ENCODE data around the gene C5AR2. TPM values are rescaled to one million over a fixed set of nuclear protein-coding genes. Genes with fewer than 3 reads are reported as not detected.

The C5AR2 gene
- total and polyA plus RNA-seq, 2 donors = 0.52 to 0.78 TPM

- H3K4me1 ChIP-seq (ENCODE audit: control insufficient read depth in 2 of 2, insufficient read depth in 2 of 2, low read length in 2 of 2) = no peaks in the 10 kb centered on the region
- no peak overlapping the region for H3K4me3 ChIP-seq (ENCODE audit: low read length in 2 of 2)
- no peaks in the 10 kb centered on the region for H3K27me3 ChIP-seq (ENCODE audit: control insufficient read depth in 2 of 2, insufficient read depth in 1 of 2, low read length in 1 of 2)
- WGBS = 90% methylated on average over 10 of the region's 10 CpGs
- no peak overlapping the region for H3K27ac ChIP-seq (ENCODE audit: low read depth in 1 of 2, low read length in 1 of 2)
- H3K36me3 ChIP-seq (ENCODE audit: control insufficient read depth in 2 of 2, insufficient read depth in 2 of 2, low read length in 1 of 2) = peaks cover 45 to 60% of the 10 kb centered on the region in 2 donors
- DNase-seq (ENCODE audit: low read depth in 6 of 9, low spot score in 9 of 9) = no peak
- no peaks in the 10 kb centered on the region for H3K9me3 ChIP-seq (ENCODE audit: control insufficient read depth in 2 of 2, insufficient read depth in 1 of 2, low read length in 1 of 2)
These were observed 38.2 kb downstream of the C5AR2 start for GRCh38 chr19:47370045-47370611.

- Histone ChIP-seq H3K36me3 (ENCODE audit: control insufficient read depth in 2 of 2, insufficient read depth in 2 of 2, low read length in 1 of 2) (peaks cover 52 to 68% of the 10 kb centered on the region in 2 donors), H3K27ac (ENCODE audit: low read depth in 1 of 2, low read length in 1 of 2) (no peak overlapping the region), H3K4me3 (ENCODE audit: low read length in 2 of 2) (no peak overlapping the region), H3K9me3 (ENCODE audit: control insufficient read depth in 2 of 2, insufficient read depth in 1 of 2, low read length in 1 of 2) (peaks cover 0 to 2% of the 10 kb centered on the region in 2 donors), H3K4me1 (ENCODE audit: control insufficient read depth in 2 of 2, insufficient read depth in 2 of 2, low read length in 2 of 2) (no peaks in the 10 kb centered on the region), H3K27me3 (ENCODE audit: control insufficient read depth in 2 of 2, insufficient read depth in 1 of 2, low read length in 1 of 2) (no peaks in the 10 kb centered on the region)
- 98% methylated on average over 9 of the region's 9 CpGs for WGBS
- DNase-seq (ENCODE audit: low read depth in 6 of 9, low spot score in 9 of 9) = no peak
These were observed 39.3 kb downstream of the C5AR2 start for GRCh38 chr19:47371261-47371660.

GRCh38 chr19:47372603-47373002 lies 40.6 kb downstream of the C5AR2 start:
- H3K4me1 ChIP-seq (ENCODE audit: control insufficient read depth in 2 of 2, insufficient read depth in 2 of 2, low read length in 2 of 2) = no peaks in the 10 kb centered on the region
- DNase-seq (ENCODE audit: low read depth in 6 of 9, low spot score in 9 of 9) = no peak
- H3K36me3 ChIP-seq (ENCODE audit: control insufficient read depth in 2 of 2, insufficient read depth in 2 of 2, low read length in 1 of 2) = peaks cover 61 to 78% of the 10 kb centered on the region in 2 donors
- H3K4me3 ChIP-seq (ENCODE audit: low read length in 2 of 2) = no peak overlapping the region
- no peak overlapping the region for H3K27ac ChIP-seq (ENCODE audit: low read depth in 1 of 2, low read length in 1 of 2)
- peaks cover 0 to 2% of the 10 kb centered on the region in 2 donors for H3K9me3 ChIP-seq (ENCODE audit: control insufficient read depth in 2 of 2, insufficient read depth in 1 of 2, low read length in 1 of 2)
- H3K27me3 ChIP-seq (ENCODE audit: control insufficient read depth in 2 of 2, insufficient read depth in 1 of 2, low read length in 1 of 2) = no peaks in the 10 kb centered on the region
- WGBS = 97% methylated on average over 22 of the region's 22 CpGs

- H3K27me3 ChIP-seq (ENCODE audit: control insufficient read depth in 2 of 2, insufficient read depth in 1 of 2, low read length in 1 of 2) = no peaks in the 10 kb centered on the region
- H3K4me1 ChIP-seq (ENCODE audit: control insufficient read depth in 2 of 2, insufficient read depth in 2 of 2, low read length in 2 of 2) = no peaks in the 10 kb centered on the region
- peaks cover 0 to 2% of the 10 kb centered on the region in 2 donors for H3K9me3 ChIP-seq (ENCODE audit: control insufficient read depth in 2 of 2, insufficient read depth in 1 of 2, low read length in 1 of 2)
- H3K36me3 ChIP-seq (ENCODE audit: control insufficient read depth in 2 of 2, insufficient read depth in 2 of 2, low read length in 1 of 2) = peaks cover 64 to 87% of the 10 kb centered on the region in 2 donors
- no peak overlapping the region for H3K27ac ChIP-seq (ENCODE audit: low read depth in 1 of 2, low read length in 1 of 2)
- H3K4me3 ChIP-seq (ENCODE audit: low read length in 2 of 2) = no peak overlapping the region
- WGBS = 95% methylated on average over 33 of the region's 33 CpGs
- no peak for DNase-seq (ENCODE audit: low read depth in 6 of 9, low spot score in 9 of 9)
These were observed 41.6 kb downstream of the C5AR2 start for GRCh38 chr19:47373246-47374240.

- Histone ChIP-seq H3K36me3 (ENCODE audit: control insufficient read depth in 2 of 2, insufficient read depth in 2 of 2, low read length in 1 of 2) (peaks cover 64 to 85% of the 10 kb centered on the region in 2 donors), H3K27me3 (ENCODE audit: control insufficient read depth in 2 of 2, insufficient read depth in 1 of 2, low read length in 1 of 2) (no peaks in the 10 kb centered on the region), H3K27ac (ENCODE audit: low read depth in 1 of 2, low read length in 1 of 2) (no peak overlapping the region), H3K4me3 (ENCODE audit: low read length in 2 of 2) (no peak overlapping the region), H3K4me1 (ENCODE audit: control insufficient read depth in 2 of 2, insufficient read depth in 2 of 2, low read length in 2 of 2) (no peaks in the 10 kb centered on the region), H3K9me3 (ENCODE audit: control insufficient read depth in 2 of 2, insufficient read depth in 1 of 2, low read length in 1 of 2) (peaks cover 0 to 2% of the 10 kb centered on the region in 2 donors)
- DNase-seq (ENCODE audit: low read depth in 6 of 9, low spot score in 9 of 9) = no peak
- WGBS = 98% methylated on average over 30 of the region's 30 CpGs
These were observed 43.1 kb downstream of the C5AR2 start for GRCh38 chr19:47374876-47375693.

- DNase-seq (ENCODE audit: low read depth in 6 of 9, low spot score in 9 of 9) = no peak
- no peaks in the 10 kb centered on the region for H3K27me3 ChIP-seq (ENCODE audit: control insufficient read depth in 2 of 2, insufficient read depth in 1 of 2, low read length in 1 of 2)
- WGBS = 98% methylated on average over 30 of the region's 30 CpGs
- H3K4me1 ChIP-seq (ENCODE audit: control insufficient read depth in 2 of 2, insufficient read depth in 2 of 2, low read length in 2 of 2) = no peaks in the 10 kb centered on the region
- H3K9me3 ChIP-seq (ENCODE audit: control insufficient read depth in 2 of 2, insufficient read depth in 1 of 2, low read length in 1 of 2) = peaks cover 0 to 2% of the 10 kb centered on the region in 2 donors
- peaks cover 67 to 91% of the 10 kb centered on the region in 2 donors for H3K36me3 ChIP-seq (ENCODE audit: control insufficient read depth in 2 of 2, insufficient read depth in 2 of 2, low read length in 1 of 2)
- H3K4me3 ChIP-seq (ENCODE audit: low read length in 2 of 2) = no peak overlapping the region
- no peak overlapping the region for H3K27ac ChIP-seq (ENCODE audit: low read depth in 1 of 2, low read length in 1 of 2)
These were observed 44.0 kb downstream of the C5AR2 start for GRCh38 chr19:47375694-47376588.

- no peak overlapping the region for H3K4me3 ChIP-seq (ENCODE audit: low read length in 2 of 2)
- DNase-seq (ENCODE audit: low read depth in 6 of 9, low spot score in 9 of 9) = no peak
- peaks cover 0 to 2% of the 10 kb centered on the region in 2 donors for H3K9me3 ChIP-seq (ENCODE audit: control insufficient read depth in 2 of 2, insufficient read depth in 1 of 2, low read length in 1 of 2)
- peaks cover under 1 to 5% of the 10 kb centered on the region in 2 donors for H3K4me1 ChIP-seq (ENCODE audit: control insufficient read depth in 2 of 2, insufficient read depth in 2 of 2, low read length in 2 of 2)
- no peak overlapping the region for H3K27ac ChIP-seq (ENCODE audit: low read depth in 1 of 2, low read length in 1 of 2)
- WGBS = 96% methylated on average over 16 of the region's 16 CpGs
- H3K27me3 ChIP-seq (ENCODE audit: control insufficient read depth in 2 of 2, insufficient read depth in 1 of 2, low read length in 1 of 2) = no peaks in the 10 kb centered on the region
- H3K36me3 ChIP-seq (ENCODE audit: control insufficient read depth in 2 of 2, insufficient read depth in 2 of 2, low read length in 1 of 2) = peaks cover 70 to 92% of the 10 kb centered on the region in 2 donors
These were observed 44.7 kb downstream of the C5AR2 start for GRCh38 chr19:47376589-47377144.

- H3K4me3 ChIP-seq (ENCODE audit: low read length in 2 of 2) = no peak overlapping the region
- peaks cover 4 to 7% of the 10 kb centered on the region in 2 donors for H3K4me1 ChIP-seq (ENCODE audit: control insufficient read depth in 2 of 2, insufficient read depth in 2 of 2, low read length in 2 of 2)
- peaks cover 0 to 2% of the 10 kb centered on the region in 2 donors for H3K9me3 ChIP-seq (ENCODE audit: control insufficient read depth in 2 of 2, insufficient read depth in 1 of 2, low read length in 1 of 2)
- no peak overlapping the region for H3K27ac ChIP-seq (ENCODE audit: low read depth in 1 of 2, low read length in 1 of 2)
- WGBS = 97% methylated on average over 16 of the region's 16 CpGs
- no peaks in the 10 kb centered on the region for H3K27me3 ChIP-seq (ENCODE audit: control insufficient read depth in 2 of 2, insufficient read depth in 1 of 2, low read length in 1 of 2)
- DNase-seq (ENCODE audit: low read depth in 6 of 9, low spot score in 9 of 9) = no peak
- peaks cover 72 to 92% of the 10 kb centered on the region in 2 donors for H3K36me3 ChIP-seq (ENCODE audit: control insufficient read depth in 2 of 2, insufficient read depth in 2 of 2, low read length in 1 of 2)
These were observed 45.3 kb downstream of the C5AR2 start for GRCh38 chr19:47377208-47377701.
